Activated T-helper 2 cell treated with anti-CD3 and anti-CD28 coated beads, Interferon-gamma antibody, Interleukin-2, Interleukin-4, amounts not matched to agents 10 μg/mL and 5 μg/mL and 100 μg/mL, durations not matched to agents 14 hours and 24 hours and 36 hours (primary cell): ENCODE data around the gene TRIM38. TPM values are rescaled to one million over a fixed set of nuclear protein-coding genes. Genes with fewer than 3 reads are reported as not detected.
"Not testable (repeated sequence)": the region's sequence is repeated elsewhere in the genome, so short reads cannot be mapped to it uniquely, and the experiment has no call there.

Source experiments
- DNase-seq: peaks from one replicate; pipeline ENCODE4 v3.0.0; 2021; ENCODE audit warnings: low spot score
- H3K27ac Mint-ChIP-seq: one replicate; pipeline ENCODE4 v1.8.0; 2021; ENCODE audit warnings: mixed read lengths
- H3K27me3 Mint-ChIP-seq: one replicate; pipeline ENCODE4 v1.8.0; 2021; ENCODE audit warnings: low read depth, mixed read lengths
- H3K36me3 Mint-ChIP-seq: one replicate; pipeline ENCODE4 v1.8.0; 2021; ENCODE audit warnings: low read depth, mixed read lengths
- H3K4me1 Mint-ChIP-seq: one replicate; pipeline ENCODE4 v1.8.0; 2021; ENCODE audit warnings: low read depth, mixed read lengths
- H3K4me3 Mint-ChIP-seq: one replicate; pipeline ENCODE4 v1.8.0; 2021; ENCODE audit warnings: low read depth, mild to moderate bottlenecking, moderate library complexity, mixed read lengths
- H3K9me3 Mint-ChIP-seq: one replicate; pipeline ENCODE4 v1.8.0; 2021; ENCODE audit warnings: mixed read lengths
- intact Hi-C: fragments of 100-400 bp; cut with micrococcal nuclease; formaldehyde crosslinking; loops from one replicate; pipeline ENCODE4 v1.15.1; 2023
- total RNA-seq: library from RNA; stranded (reverse); gene quantifications from 2 replicates; pipeline ENCODE4 v1.2.3, GENCODE V29; 2022

Gene TRIM38
- total RNA-seq, 1 donor from 2014 or later = 29.2 TPM

DNA sequence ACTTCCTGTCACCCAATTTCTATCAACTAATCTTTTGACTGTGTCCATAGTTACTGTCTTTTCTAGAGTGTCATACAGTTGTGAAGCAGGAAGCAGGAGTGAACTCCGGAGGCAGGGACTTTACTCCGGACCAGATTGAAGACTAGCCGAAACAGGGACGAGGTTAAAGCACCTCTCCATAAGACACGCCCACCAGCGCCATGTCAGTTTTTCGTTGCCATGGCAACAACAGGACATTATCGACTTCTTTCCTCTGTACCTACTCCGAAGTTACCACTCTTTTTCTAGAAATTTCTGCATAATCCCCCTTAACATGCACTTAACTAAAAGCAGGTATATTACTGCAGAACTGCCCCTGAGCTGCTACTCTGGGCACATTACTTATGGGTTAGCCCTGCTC is 25.2 kb downstream of the TRIM38 start:
- no peaks in the 10 kb centered on the region for H3K9me3 Mint-ChIP-seq
- peaks cover 65% of the 10 kb centered on the region for H3K36me3 Mint-ChIP-seq
- peak overlapping the region; percentile 49 for H3K27ac Mint-ChIP-seq
- intact Hi-C loops = no loop called here
- no peak for DNase-seq
- H3K4me1 Mint-ChIP-seq = peaks cover 15% of the 10 kb centered on the region
- H3K4me3 Mint-ChIP-seq = no peak overlapping the region
- H3K27me3 Mint-ChIP-seq = no peaks in the 10 kb centered on the region

DNA sequence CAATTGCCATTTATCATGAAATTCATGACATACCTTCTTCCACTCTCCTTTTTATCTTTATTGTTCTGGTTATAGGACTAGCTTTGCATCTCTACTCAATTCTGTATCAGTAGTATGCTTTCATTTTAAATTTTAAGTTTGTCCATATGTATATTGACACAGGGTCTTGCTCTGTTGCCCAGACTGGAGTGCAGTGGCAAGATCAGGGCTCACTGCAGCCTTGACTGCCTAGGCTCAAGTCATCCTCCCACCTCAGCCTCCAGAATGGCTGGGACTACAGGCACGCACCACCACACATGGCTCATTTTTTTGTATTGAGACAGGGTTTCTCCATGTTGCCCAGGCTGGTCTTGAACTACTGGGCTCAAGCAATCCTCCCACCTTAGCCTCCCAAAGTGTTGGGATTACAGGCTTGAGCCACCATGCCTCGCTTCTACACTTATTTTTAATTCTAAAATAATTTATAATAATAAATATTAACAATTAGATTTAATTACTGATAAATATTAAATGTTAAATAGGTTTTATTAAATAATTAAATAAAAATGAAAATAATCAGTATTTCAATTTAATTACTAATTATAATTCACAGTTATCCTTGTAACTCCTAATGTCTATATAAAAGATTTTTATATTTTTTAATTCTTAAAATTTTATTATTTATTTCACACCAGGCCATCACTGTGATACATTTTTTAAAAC is 27.7 kb downstream of the TRIM38 start:
- Mint-ChIP-seq H3K9me3 (no peaks in the 10 kb centered on the region), H3K27me3 (no peaks in the 10 kb centered on the region), H3K27ac (no peak overlapping the region), H3K4me3 (no peak overlapping the region), H3K4me1 (peaks cover 24% of the 10 kb centered on the region), H3K36me3 (peaks cover 41% of the 10 kb centered on the region)
- intact Hi-C loops = loop anchor here (5.0 kb wide), 2 partner anchors 43 to 268 kb away; no protein-coding TSS in a partner anchor
- DNase-seq = no peak

DNA sequence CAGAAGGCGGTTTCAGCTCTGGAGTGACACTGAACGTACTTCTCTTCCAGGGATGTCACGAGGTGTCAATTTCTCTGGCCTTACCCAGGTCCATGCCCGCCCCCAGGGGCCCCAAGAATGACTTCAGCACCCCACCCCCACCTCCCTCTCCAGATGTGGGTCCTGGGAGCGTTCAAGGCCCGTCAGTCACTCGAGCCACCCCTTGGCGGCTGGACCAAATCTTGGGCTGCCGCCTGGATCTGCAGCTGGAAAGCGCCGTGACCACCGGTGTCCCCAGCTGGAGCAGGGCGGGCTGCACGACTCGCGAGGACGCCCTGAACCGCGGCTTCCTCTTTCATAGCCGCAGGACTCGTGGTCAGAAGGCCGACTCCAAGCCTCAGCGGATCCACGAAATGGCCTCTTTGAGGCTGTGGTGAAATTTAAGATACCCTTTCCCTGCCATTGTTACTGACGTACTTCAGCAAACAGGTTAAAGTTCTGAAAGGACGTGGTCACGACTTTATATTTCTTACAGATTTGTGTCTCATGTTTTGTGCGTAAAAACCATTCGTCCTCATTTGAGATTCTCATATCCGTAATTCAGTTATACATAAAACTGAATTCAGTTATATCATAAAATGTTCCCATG is 29.3 kb downstream of the TRIM38 start:
- intact Hi-C loops = loop anchor here (1.0 to 5.0 kb wide), 4 partner anchors 25 to 270 kb away; partner anchors contain the start of gene TRIM38
- peaks cover 27% of the 10 kb centered on the region for H3K4me1 Mint-ChIP-seq

DNA sequence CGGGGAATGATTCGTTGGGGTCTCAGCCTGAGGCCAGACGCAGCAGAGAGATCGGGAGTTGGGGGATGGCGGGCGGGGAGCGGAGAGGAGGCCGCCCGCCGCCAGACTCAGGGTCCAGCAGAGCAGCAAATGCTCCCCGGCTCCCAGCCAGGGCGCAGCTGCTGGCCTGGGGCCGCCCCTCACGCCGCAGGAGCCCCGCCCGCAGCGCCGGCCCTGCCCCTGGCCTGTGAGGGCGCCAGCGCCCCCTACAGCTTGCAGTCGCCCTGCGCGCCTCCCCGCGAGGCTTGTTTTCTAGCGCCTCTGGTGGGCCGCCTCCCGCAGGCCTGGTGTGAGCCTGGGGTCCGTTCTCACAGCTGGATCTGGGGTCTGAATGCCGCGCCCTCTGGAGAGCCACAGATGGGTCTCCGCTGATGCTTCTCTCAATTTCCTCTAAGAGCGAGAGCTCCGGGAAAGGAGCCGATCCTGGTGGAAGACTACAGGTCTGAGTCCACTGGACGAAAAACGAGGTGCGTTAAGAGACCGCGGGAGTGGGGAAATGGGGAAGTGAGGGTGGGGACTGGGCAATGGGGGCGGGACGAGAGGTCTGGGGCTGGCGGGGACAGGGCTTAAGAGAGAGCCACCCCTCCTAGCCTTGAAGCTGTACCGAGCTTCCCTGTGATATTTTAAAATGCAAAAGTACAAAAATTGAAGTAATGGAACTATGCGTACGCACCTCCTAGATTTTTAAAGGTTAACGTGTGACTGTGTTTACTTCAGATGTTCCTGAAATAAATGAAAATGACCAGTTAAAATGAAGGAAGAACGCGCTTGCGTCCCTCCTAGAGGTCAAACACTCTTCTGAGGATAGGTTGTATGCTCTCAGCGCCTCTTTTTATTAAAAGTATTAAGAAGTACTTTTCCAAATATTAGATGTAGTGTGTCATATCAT is 30.1 kb downstream of the TRIM38 start:
- Mint-ChIP-seq H3K27ac (peak overlapping the region; percentile 96), H3K36me3 (peaks cover 24% of the 10 kb centered on the region), H3K4me3 (peak overlapping the region; percentile 97), H3K27me3 (no peaks in the 10 kb centered on the region), H3K4me1 (peaks cover 27% of the 10 kb centered on the region), H3K9me3 (no peaks in the 10 kb centered on the region)
- DNase-seq = peak; percentile 92
- intact Hi-C loops = loop anchor here (1.0 to 5.0 kb wide), 4 partner anchors 25 to 270 kb away; partner anchors contain the start of gene TRIM38

More for the DNA sequence above, 29.3 kb downstream of the TRIM38 start:
- Mint-ChIP-seq H3K27ac (peak overlapping the region; percentile 87), H3K4me3 (peak overlapping the region; percentile 97), H3K27me3 (no peaks in the 10 kb centered on the region), H3K9me3 (no peaks in the 10 kb centered on the region), H3K36me3 (peaks cover 27% of the 10 kb centered on the region)
- DNase-seq = peak; percentile 49

DNA sequence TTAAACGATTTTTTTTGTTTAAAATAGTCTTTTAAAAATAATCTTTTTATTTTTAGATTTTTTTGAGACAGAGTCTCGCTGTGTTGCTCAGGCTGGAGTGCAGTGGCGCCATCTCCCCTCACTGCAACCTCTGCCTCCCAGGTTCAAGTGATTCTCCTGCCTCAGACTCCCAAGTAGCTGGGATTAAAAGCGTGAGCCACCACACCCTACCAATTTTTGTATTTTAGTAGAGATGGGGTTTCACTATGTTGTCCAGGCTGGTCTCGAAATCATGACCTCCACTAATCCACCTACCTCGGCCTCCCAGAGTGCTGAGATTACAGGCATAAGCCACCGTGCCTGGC is 30.7 kb downstream of the TRIM38 start:
- not testable (repeated sequence) for H3K27me3 Mint-ChIP-seq, H3K9me3 Mint-ChIP-seq, DNase-seq
- intact Hi-C loops = loop anchor here (5.0 kb wide), 2 partner anchors 46 to 271 kb away; no protein-coding TSS in a partner anchor
- peaks cover 24% of the 10 kb centered on the region for H3K36me3 Mint-ChIP-seq
- peak overlapping the region; percentile 97 for H3K4me3 Mint-ChIP-seq
- peaks cover 26% of the 10 kb centered on the region for H3K4me1 Mint-ChIP-seq
- H3K27ac Mint-ChIP-seq = peak overlapping the region; percentile 49

DNA sequence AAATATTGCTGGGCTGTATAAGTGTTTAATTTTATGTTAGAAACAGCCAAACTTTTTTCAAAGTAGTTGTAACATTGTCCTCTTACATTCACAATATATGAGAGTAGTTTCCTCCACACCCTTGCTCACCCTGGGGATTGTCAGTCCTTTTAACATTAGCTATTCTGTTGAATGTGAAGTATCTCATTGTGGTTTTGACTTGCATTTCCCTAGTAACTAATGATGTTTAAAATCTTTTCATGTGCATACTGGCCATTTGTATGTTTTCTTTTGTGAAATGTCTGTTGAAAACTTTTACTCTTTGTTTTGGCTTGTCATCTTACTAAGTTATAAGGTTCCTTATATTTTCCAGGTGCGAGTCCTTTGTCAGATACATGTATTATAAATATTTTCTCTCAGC is 32.9 kb downstream of the TRIM38 start:
- no peak overlapping the region for H3K4me3 Mint-ChIP-seq
- intact Hi-C loops = no loop called here
- no peak overlapping the region for H3K27ac Mint-ChIP-seq
- H3K36me3 Mint-ChIP-seq = peaks cover 24% of the 10 kb centered on the region
- DNase-seq = no peak
- no peaks in the 10 kb centered on the region for H3K9me3 Mint-ChIP-seq
- peaks cover 26% of the 10 kb centered on the region for H3K4me1 Mint-ChIP-seq
- H3K27me3 Mint-ChIP-seq = no peaks in the 10 kb centered on the region

- Mint-ChIP-seq H3K27me3 (no peaks in the 10 kb centered on the region), H3K9me3 (no peaks in the 10 kb centered on the region), H3K27ac (no peak overlapping the region), H3K36me3 (peaks cover 24% of the 10 kb centered on the region), H3K4me1 (peaks cover 17% of the 10 kb centered on the region), H3K4me3 (no peak overlapping the region)
- intact Hi-C loops = no loop called here
- DNase-seq = no peak
Observed at GRCh38 chr6:25997921-25998320, 35.3 kb downstream of the TRIM38 start.

DNA sequence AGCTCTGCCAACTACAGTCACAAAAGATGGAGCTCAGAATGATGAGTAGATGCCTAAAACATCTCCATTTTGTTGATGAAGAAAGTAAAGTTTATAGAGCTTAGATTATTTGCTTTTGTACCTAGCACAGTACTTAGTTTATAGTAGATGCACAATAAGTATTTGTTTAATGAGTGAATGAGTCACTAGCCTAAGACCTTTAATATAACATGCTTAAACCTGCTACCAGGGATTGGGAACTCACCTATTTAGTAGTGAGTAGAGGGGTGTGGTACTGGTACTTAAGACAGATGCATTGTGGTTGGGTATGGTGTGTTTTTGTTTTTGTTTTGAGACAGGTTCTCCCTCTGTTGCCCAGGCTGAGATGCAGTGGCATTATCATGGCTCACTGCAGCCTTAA is 35.8 kb downstream of the TRIM38 start:
- H3K4me1 Mint-ChIP-seq = peaks cover 16% of the 10 kb centered on the region
- intact Hi-C loops = no loop called here
- no peak overlapping the region for H3K27ac Mint-ChIP-seq
- H3K27me3 Mint-ChIP-seq = no peaks in the 10 kb centered on the region
- H3K36me3 Mint-ChIP-seq = peaks cover 24% of the 10 kb centered on the region
- no peak for DNase-seq
- no peaks in the 10 kb centered on the region for H3K9me3 Mint-ChIP-seq
- H3K4me3 Mint-ChIP-seq = no peak overlapping the region

GRCh38 chr6:25999225-25999624 is 36.6 kb downstream of the TRIM38 start:
- H3K27ac Mint-ChIP-seq, intact Hi-C loops, H3K27me3 Mint-ChIP-seq, H3K4me3 Mint-ChIP-seq, DNase-seq, H3K4me1 Mint-ChIP-seq, H3K9me3 Mint-ChIP-seq: not testable (repeated sequence)
- H3K36me3 Mint-ChIP-seq = peaks cover 24% of the 10 kb centered on the region

GRCh38 chr6:26000366-26001144 is 38.0 kb downstream of the TRIM38 start:
- intact Hi-C loops = no loop called here
- Mint-ChIP-seq H3K9me3 (no peaks in the 10 kb centered on the region), H3K4me3 (no peak overlapping the region), H3K27ac (no peak overlapping the region), H3K36me3 (peaks cover 24% of the 10 kb centered on the region), H3K27me3 (no peaks in the 10 kb centered on the region), H3K4me1 (peaks cover 6% of the 10 kb centered on the region)
- no peak for DNase-seq

GRCh38 chr6:26003102-26003694 is 40.6 kb downstream of the TRIM38 start:
- intact Hi-C loops = no loop called here
- H3K4me3 Mint-ChIP-seq = no peak overlapping the region
- no peaks in the 10 kb centered on the region for H3K27me3 Mint-ChIP-seq
- peaks cover 3% of the 10 kb centered on the region for H3K4me1 Mint-ChIP-seq
- peaks cover 20% of the 10 kb centered on the region for H3K36me3 Mint-ChIP-seq
- no peaks in the 10 kb centered on the region for H3K9me3 Mint-ChIP-seq
- DNase-seq = no peak
- H3K27ac Mint-ChIP-seq = no peak overlapping the region
